ENCODE measurements around the gene EGLN2. TPM values are rescaled to one million over a fixed set of nuclear protein-coding genes. Genes with fewer than 3 reads are reported as not detected.
A peak's percentile ranks its signal among the peaks of the same experiment; 100 is the strongest.

Gene EGLN2
- total RNA-seq, 1 experiment from 2014 or later = 58.6 TPM

DNA sequence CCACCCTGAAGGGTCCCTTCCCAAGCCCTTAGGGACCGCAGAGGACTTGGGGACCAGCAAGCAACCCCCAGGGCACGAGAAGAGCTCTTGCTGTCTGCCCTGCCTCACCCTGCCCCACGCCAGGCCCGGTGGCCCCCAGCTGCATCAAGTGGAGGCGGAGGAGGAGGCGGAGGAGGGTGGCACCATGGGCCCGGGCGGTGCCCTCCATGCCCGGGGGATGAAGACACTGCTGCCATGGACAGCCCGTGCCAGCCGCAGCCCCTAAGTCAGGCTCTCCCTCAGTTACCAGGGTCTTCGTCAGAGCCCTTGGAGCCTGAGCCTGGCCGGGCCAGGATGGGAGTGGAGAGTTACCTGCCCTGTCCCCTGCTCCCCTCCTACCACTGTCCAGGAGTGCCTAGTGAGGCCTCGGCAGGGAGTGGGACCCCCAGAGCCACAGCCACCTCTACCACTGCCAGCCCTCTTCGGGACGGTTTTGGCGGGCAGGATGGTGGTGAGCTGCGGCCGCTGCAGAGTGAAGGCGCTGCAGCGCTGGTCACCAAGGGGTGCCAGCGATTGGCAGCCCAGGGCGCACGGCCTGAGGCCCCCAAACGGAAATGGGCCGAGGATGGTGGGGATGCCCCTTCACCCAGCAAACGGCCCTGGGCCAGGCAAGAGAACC, 1.5 kb downstream of the EGLN2 start (continued):
- no peak for TF ChIP-seq REST (IDR thresholded peaks at IDR 0.05; ENCODE audit: low read depth)

DNA sequence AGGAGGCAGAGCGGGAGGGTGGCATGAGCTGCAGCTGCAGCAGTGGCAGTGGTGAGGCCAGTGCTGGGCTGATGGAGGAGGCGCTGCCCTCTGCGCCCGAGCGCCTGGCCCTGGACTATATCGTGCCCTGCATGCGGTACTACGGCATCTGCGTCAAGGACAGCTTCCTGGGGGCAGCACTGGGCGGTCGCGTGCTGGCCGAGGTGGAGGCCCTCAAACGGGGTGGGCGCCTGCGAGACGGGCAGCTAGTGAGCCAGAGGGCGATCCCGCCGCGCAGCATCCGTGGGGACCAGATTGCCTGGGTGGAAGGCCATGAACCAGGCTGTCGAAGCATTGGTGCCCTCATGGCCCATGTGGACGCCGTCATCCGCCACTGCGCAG, 2.0 kb downstream of the EGLN2 start:
- intact Hi-C loops (cut with micrococcal nuclease) = no loop called here
- peaks cover 14 to 55% of the 10 kb centered on the region in 2 experiments for H3K4me1 ChIP-seq (ENCODE audit: control insufficient read depth in 1 of 2, insufficient read depth in 2 of 2, low read length in 2 of 2)
- peak overlapping the region; percentile 8; the same call in 1 of the 2 replicates for H3K27ac ChIP-seq (ENCODE audit: low read depth, low read length)
- peaks cover 67% of the 10 kb centered on the region for H3K79me2 ChIP-seq (ENCODE audit: insufficient read depth, low read length)
- CTCF ChIA-PET = no interaction called here
- no peak overlapping the region for H3K9ac ChIP-seq (ENCODE audit: low read length)
- POLR2A ChIA-PET = no interaction called here
- no peaks in the 10 kb centered on the region for H4K20me1 ChIP-seq (ENCODE audit: insufficient read depth)
- BruUV-seq (replicated peaks) = no TSS peak
- no peak overlapping the region for H3K4me2 ChIP-seq (ENCODE audit: low read length)
- no peak overlapping the region for H2AFZ ChIP-seq (ENCODE audit: low read depth, low read length, poor library complexity, severe bottlenecking)
- no peaks in the 10 kb centered on the region for H3K9me2 ChIP-seq (ENCODE audit: insufficient read depth)
- RAD21 ChIA-PET (ENCODE audit: low non-redundant PET in 1 of 2, low total read pairs in 2 of 2, uncharacterized antibody in 2 of 2, unreplicated experiment in 2 of 2) = no interaction called here
- peaks cover 10 to 23% of the 10 kb centered on the region in 2 experiments; a peak in 3 of 4 replicates for H3K36me3 ChIP-seq (ENCODE audit: control insufficient read depth in 1 of 2, insufficient read depth in 2 of 2, low read length in 2 of 2)
- TF ChIP-seq ATF3 (IDR thresholded peaks at IDR 0.05) (no peak), EGR1 (IDR thresholded peaks at IDR 0.05; ENCODE audit: low read depth) (no peak), SRF (IDR thresholded peaks at IDR 0.05; ENCODE audit: low read depth) (no peak), POLR2A (IDR thresholded peaks at IDR 0.05; ENCODE audit: borderline replicate concordance, extremely low read depth, insufficient read depth, insufficient read length) (no peak), YY1 (IDR thresholded peaks at IDR 0.05; ENCODE audit: extremely low read depth, insufficient replicate concordance, low read depth, low read length) (no peak), JUND (IDR thresholded peaks at IDR 0.05) (no peak), CBX3 (IDR thresholded peaks at IDR 0.05; ENCODE audit: low read depth) (no peak), SP1 (IDR thresholded peaks at IDR 0.05; ENCODE audit: low read depth) (no peak), EZH2 (IDR thresholded peaks at IDR 0.05) (no peak), ZNF274 (IDR thresholded peaks at IDR 0.05; ENCODE audit: low read depth, low read length) (no peak)
- TF ChIP-seq, protein P1, sequence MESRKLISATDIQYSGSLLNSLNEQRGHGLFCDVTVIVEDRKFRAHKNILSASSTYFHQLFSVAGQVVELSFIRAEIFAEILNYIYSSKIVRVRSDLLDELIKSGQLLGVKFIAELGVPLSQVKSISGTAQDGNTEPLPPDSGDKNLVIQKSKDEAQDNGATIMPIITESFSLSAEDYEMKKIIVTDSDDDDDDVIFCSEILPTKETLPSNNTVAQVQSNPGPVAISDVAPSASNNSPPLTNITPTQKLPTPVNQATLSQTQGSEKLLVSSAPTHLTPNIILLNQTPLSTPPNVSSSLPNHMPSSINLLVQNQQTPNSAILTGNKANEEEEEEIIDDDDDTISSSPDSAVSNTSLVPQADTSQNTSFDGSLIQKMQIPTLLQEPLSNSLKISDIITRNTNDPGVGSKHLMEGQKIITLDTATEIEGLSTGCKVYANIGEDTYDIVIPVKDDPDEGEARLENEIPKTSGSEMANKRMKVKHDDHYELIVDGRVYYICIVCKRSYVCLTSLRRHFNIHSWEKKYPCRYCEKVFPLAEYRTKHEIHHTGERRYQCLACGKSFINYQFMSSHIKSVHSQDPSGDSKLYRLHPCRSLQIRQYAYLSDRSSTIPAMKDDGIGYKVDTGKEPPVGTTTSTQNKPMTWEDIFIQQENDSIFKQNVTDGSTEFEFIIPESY (IDR thresholded peaks at IDR 0.05; ENCODE audit: extremely low read depth, insufficient replicate concordance, low read length) = no peak
- DNase-seq (ENCODE audit: low read depth, low spot score) (no peak), ATAC-seq (no peak)
- H3K27me3 ChIP-seq (ENCODE audit: insufficient read depth, low read length) = no peaks in the 10 kb centered on the region
- H3K9me3 ChIP-seq (ENCODE audit: control insufficient read depth in 1 of 2, insufficient read depth in 1 of 2, low read depth in 1 of 2, low read length in 2 of 2) = no peaks in the 10 kb centered on the region
- no peak overlapping the region for H3K4me3 ChIP-seq (replicated peaks in 1 of 2; ENCODE audit: low read depth in 1 of 2, low read length in 2 of 2)

Measured in HCT116 (cell line).